Thoracic aorta (tissue), 2 donors: ENCODE measurements around the gene SLC25A51. TPM values are rescaled to one million over a fixed set of nuclear protein-coding genes. Genes with fewer than 3 reads are reported as not detected.
A peak's percentile ranks its signal among the peaks of the same experiment; 100 is the strongest.

ENCODE experiments used
- ATAC-seq: fragments of 150-250 bp; one replicate; pipeline ENCODE4 v1.8.0; 2017; ENCODE audit warnings: low read depth; ENCODE audit not compliant: insufficient number of reproducible peaks, low FRiP score
- DNase-seq: peaks from one replicate; pipeline ENCODE4 v3.0.0-alpha.2; 2020; ENCODE audit warnings: low spot score
- H3K27ac ChIP-seq, 2 donors: fragments of 200-600 bp; sonication (generic); 1 replicate in 1 of 2; 2 replicates in 1 of 2; pipeline ENCODE4 v1.5.1; 2016; ENCODE audit warnings: mild to moderate bottlenecking in 2 of 2, moderate library complexity in 2 of 2
- H3K27me3 ChIP-seq: fragments of 200-600 bp; sonication (generic); replicated peaks from 2 replicates; pipeline ENCODE4 v1.6.0; 2016; ENCODE audit warnings: mild to moderate bottlenecking; ENCODE audit not compliant: insufficient read depth
- H3K36me3 ChIP-seq: fragments of 200-600 bp; sonication (generic); one replicate; pipeline ENCODE4 v1.5.1; 2016
- H3K4me1 ChIP-seq, 2 donors: fragments of 200-600 bp; sonication (generic); 1 replicate in 1 of 2; 2 replicates in 1 of 2; pipeline versions ENCODE4 v1.5.1 to v1.6.0; 2016; ENCODE audit warnings: low read depth in 2 of 2, mild to moderate bottlenecking in 1 of 2; ENCODE audit not compliant: control insufficient read depth in 1 of 2
- H3K4me3 ChIP-seq: fragments of 200-600 bp; sonication (generic); 2 replicates; pipeline ENCODE4 v1.5.1; 2016; ENCODE audit warnings: mild to moderate bottlenecking
- H3K9me3 ChIP-seq: fragments of 200-600 bp; sonication (generic); 2 replicates; pipeline ENCODE4 v1.5.1; 2016
- CTCF ChIP-seq: fragments of 200-600 bp; sonication (generic); IDR thresholded peaks from one replicate; pipeline ENCODE4 v1.5.1; 2019; ENCODE audit warnings: antibody characterized with exemption
- total RNA-seq, 2 donors: library from RNA; depleted of rRNA; stranded (reverse); fragments of >200 nt; gene quantifications; one replicate each; pipeline versions ENCODE4 v1.1.0 to v1.2.3, GENCODE V29; 2016

Gene SLC25A51
- total RNA-seq, 2 donors from 2014 or later = 29.9 to 39.1 TPM

- DNase-seq (no peak), ATAC-seq (no peak)
- Histone ChIP-seq H3K4me3 (no peak overlapping the region), H3K9me3 (no peaks in the 10 kb centered on the region), H3K27ac (peak overlapping the region in 1 of 2 donors; percentile 32), H3K36me3 (peaks cover 18% of the 10 kb centered on the region), H3K27me3 (no peaks in the 10 kb centered on the region), H3K4me1 (peaks cover 0 to 9% of the 10 kb centered on the region in 2 donors)
- TF ChIP-seq CTCF = no peak
Observed at GRCh38 chr9:37916471-37917312, 12.8 kb upstream of the SLC25A51 start.

DNA sequence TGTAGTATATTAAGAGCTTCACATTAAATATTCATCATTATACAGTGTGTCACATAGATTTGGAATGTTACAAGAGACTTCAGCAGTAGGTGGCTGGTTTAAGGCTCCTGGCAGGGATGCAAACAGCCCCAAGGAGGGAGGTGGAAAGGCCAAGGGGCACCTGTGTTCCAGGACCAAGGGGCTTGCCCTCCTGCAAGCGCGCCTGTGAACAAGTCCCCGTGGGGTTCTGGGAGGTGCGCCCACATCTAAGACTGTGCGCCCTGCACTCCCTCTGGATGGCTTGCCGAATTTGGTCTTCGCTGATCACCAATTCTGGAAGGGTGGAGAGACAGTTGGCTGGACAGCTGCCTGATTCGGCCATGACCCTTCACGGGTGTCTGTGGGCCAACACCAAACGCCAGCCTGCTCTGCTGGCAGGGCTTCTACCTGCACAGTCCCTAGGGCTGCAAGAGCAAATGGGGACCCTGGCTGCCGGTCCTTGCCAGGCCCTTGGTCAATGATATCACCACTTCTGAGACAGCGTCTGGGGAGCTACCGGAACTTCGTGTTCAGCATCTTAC is 12.1 kb upstream of the SLC25A51 start:
- H3K4me1 ChIP-seq = peaks cover 0 to 2% of the 10 kb centered on the region in 2 donors
- no peak overlapping the region for H3K27ac ChIP-seq
- peaks cover 18% of the 10 kb centered on the region for H3K36me3 ChIP-seq
- no peaks in the 10 kb centered on the region for H3K27me3 ChIP-seq
- no peak overlapping the region for H3K4me3 ChIP-seq
- no peak for TF ChIP-seq CTCF
- no peaks in the 10 kb centered on the region for H3K9me3 ChIP-seq
- no peak for ATAC-seq
- DNase-seq = no peak

- no peak overlapping the region for H3K4me3 ChIP-seq
- DNase-seq (no peak), ATAC-seq (no peak)
- H3K4me1 ChIP-seq = no peaks in the 10 kb centered on the region
- no peaks in the 10 kb centered on the region for H3K27me3 ChIP-seq
- no peak overlapping the region for H3K27ac ChIP-seq
- H3K9me3 ChIP-seq = no peaks in the 10 kb centered on the region
- TF ChIP-seq CTCF = no peak
- H3K36me3 ChIP-seq = peaks cover 18% of the 10 kb centered on the region
Observed at GRCh38 chr9:37914701-37915358, 10.9 kb upstream of the SLC25A51 start.

DNA sequence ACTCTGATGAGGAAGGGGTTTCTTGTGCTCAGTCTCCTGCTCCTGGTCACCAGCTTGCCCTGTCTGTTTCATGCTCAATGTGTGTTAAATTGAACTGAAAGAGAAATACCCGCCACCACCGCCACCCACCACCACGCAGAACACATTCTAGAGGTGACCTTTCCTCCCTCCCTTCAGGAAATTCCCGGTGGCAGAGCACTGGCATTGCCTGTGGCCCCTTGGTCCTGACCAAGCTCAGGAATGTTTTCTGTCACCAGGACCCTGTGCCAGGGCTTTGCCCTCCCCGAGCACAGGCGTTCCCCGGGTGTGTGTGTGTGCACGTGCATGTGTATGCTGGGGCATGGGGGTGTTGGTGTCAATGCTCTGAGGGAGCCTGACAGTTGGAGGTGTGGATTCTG is 10.2 kb upstream of the SLC25A51 start:
- Histone ChIP-seq H3K4me1 (no peaks in the 10 kb centered on the region), H3K27me3 (no peaks in the 10 kb centered on the region), H3K9me3 (no peaks in the 10 kb centered on the region), H3K36me3 (peaks cover 17% of the 10 kb centered on the region), H3K4me3 (no peak overlapping the region), H3K27ac (no peak overlapping the region)
- no peak for ATAC-seq
- DNase-seq = no peak
- no peak for TF ChIP-seq CTCF

GRCh38 chr9:37913480-37914153 is 9.7 kb upstream of the SLC25A51 start:
- Histone ChIP-seq H3K4me1 (no peaks in the 10 kb centered on the region), H3K27me3 (no peaks in the 10 kb centered on the region), H3K4me3 (no peak overlapping the region), H3K27ac (no peak overlapping the region), H3K9me3 (no peaks in the 10 kb centered on the region), H3K36me3 (peaks cover 14% of the 10 kb centered on the region)
- peak; percentile 97 for TF ChIP-seq CTCF
- peak; percentile 71 for ATAC-seq
- no peak for DNase-seq
